ENCODE results near the gene RHOC. TPM values are rescaled to one million over a fixed set of nuclear protein-coding genes. Genes with fewer than 3 reads are reported as not detected.

Gene RHOC
- polyA plus RNA-seq, 1 of the 3 experiments (the other 2 are of a cell fraction) = 1,028 TPM

- Histone ChIP-seq H3K27ac (ENCODE audit: low read depth in 2 of 2, low read length in 1 of 2) (peak overlapping the region; percentile 16 to 87; a peak in 2 of 4 replicates), H3K4me3 (ENCODE audit: low read depth in 2 of 2, low read length in 1 of 2) (no peak overlapping the region), H3K36me3 (replicated peaks in 1 of 2; ENCODE audit: control insufficient read depth in 1 of 2, insufficient read depth in 2 of 2, low read length in 1 of 2) (peaks cover 28 to 38% of the 10 kb centered on the region in 2 experiments), H3F3A (replicated peaks; ENCODE audit: insufficient read depth) (peaks cover 42% of the 10 kb centered on the region), H3K79me2 (ENCODE audit: insufficient read depth) (peaks cover 43% of the 10 kb centered on the region), H3K9me2 (no peaks in the 10 kb centered on the region), H2AFZ (ENCODE audit: low read depth) (no peak overlapping the region), H4K20me1 (ENCODE audit: insufficient read depth) (peaks cover 11% of the 10 kb centered on the region), H3K4me2 (peak overlapping the region; percentile 96), H3K9me3 (no peaks in the 10 kb centered on the region), H3K9ac (no peak overlapping the region), H3K27me3 (ENCODE audit: insufficient read depth) (no peaks in the 10 kb centered on the region), H3K4me1 (ENCODE audit: control insufficient read depth in 1 of 2, insufficient read depth in 2 of 2, low read depth in 1 of 2, low read length in 1 of 2) (peaks cover 36 to 58% of the 10 kb centered on the region in 2 experiments; a peak in 3 of 4 replicates)
- no peak for DNase-seq
- TF ChIP-seq ZBTB33 (IDR thresholded peaks at IDR 0.05; ENCODE audit: borderline replicate concordance, low read depth) (no peak), TEAD4 (IDR thresholded peaks at IDR 0.05; ENCODE audit: borderline replicate concordance, insufficient read depth) (no peak), SIN3A (IDR thresholded peaks at IDR 0.05; ENCODE audit: borderline replicate concordance, low read depth, low read length) (no peak), FOXM1 (IDR thresholded peaks at IDR 0.05; ENCODE audit: low read depth) (no peak), GATA2 (CRISPR knock-in tag; IDR thresholded peaks at IDR 0.05) (no peak), USF1 (IDR thresholded peaks at IDR 0.05; ENCODE audit: borderline replicate concordance, low read depth) (no peak), FOSL2 (IDR thresholded peaks at IDR 0.05; ENCODE audit: borderline replicate concordance, low read depth) (no peak), MEF2A (IDR thresholded peaks at IDR 0.05; ENCODE audit: borderline replicate concordance, low read depth) (no peak), REST (IDR thresholded peaks at IDR 0.05; ENCODE audit: low read depth, low read length) (no peak), PBX3 (IDR thresholded peaks at IDR 0.05) (no peak)
- ChIA-PET POLR2A (interaction anchor here (0.8 to 2.6 kb wide), 3 partner anchors 11 to 29 kb away, joined by 3 to 8 read pairs (median 3); partner anchors contain the start of genes MOV10 and PPM1J), CTCF (interaction anchor here (1.0 to 3.5 kb wide), 6 partner anchors 12 to 313 kb away, joined by 3 to 15 read pairs (median 6); partner anchors contain the start of gene MOV10)
- 77% methylated on average over 3 of the region's 8 CpGs for WGBS (ENCODE audit: low lambda C conversion rate)
These were observed 3.2 kb downstream of the RHOC start for GRCh38 chr1:112703706-112704105.

Data from SK-N-SH (cell line).